ENCODE measurements around the gene SCN2A.
"Not testable (repeated sequence)": the region's sequence is repeated elsewhere in the genome, so short reads cannot be mapped to it uniquely, and the experiment has no call there.

- TF ChIP-seq POLR2A (IDR thresholded peaks at IDR 0.05; ENCODE audit: low read depth, low read length); RELA (IDR thresholded peaks at IDR 0.05; ENCODE audit: borderline replicate concordance, partially characterized antibody); EZH2 (IDR thresholded peaks at IDR 0.05; ENCODE audit: borderline replicate concordance, control insufficient read depth, low read depth, low read length); CTCF (IDR thresholded peaks at IDR 0.05 in 2 of 3, conservative IDR thresholded peaks at IDR 0.05 in 1 of 3; ENCODE audit: control insufficient read depth in 2 of 3, extremely low read depth in 1 of 3, insufficient read depth in 1 of 3, low read depth in 3 of 3, low read length in 3 of 3); FOS (IDR thresholded peaks at IDR 0.05; ENCODE audit: borderline replicate concordance, extremely low read depth, insufficient read length); FOXM1 (IDR thresholded peaks at IDR 0.05; ENCODE audit: low read depth, low read length): not testable (repeated sequence)
Measured at GRCh38 chr2:165398603-165399002, 159.4 kb downstream of the SCN2A start.
